22Rv1 (cell line): ENCODE results near the gene CD200R1L.
A peak's percentile ranks its signal among the peaks of the same experiment; 100 is the strongest.
"Not testable (repeated sequence)": the region's sequence is repeated elsewhere in the genome, so short reads cannot be mapped to it uniquely, and the experiment has no call there.

ENCODE experiments used
- H3K27ac ChIP-seq: fragments of 450-650 bp; 2 replicates; pipeline ENCODE4 v1.5.1; 2017
- ZFX ChIP-seq: fragments of 450-650 bp; IDR thresholded peaks from 2 replicates; pipeline ENCODE4 v1.6.1; 2017; ENCODE audit warnings: antibody characterized with exemption, borderline replicate concordance
- TF ChIP-seq, protein P1 (sequence below): fragments of 450-650 bp; IDR thresholded peaks from 2 replicates; pipeline ENCODE4 v1.5.1; 2017; ENCODE audit warnings: mild to moderate bottlenecking

Gene CD200R1L

DNA sequence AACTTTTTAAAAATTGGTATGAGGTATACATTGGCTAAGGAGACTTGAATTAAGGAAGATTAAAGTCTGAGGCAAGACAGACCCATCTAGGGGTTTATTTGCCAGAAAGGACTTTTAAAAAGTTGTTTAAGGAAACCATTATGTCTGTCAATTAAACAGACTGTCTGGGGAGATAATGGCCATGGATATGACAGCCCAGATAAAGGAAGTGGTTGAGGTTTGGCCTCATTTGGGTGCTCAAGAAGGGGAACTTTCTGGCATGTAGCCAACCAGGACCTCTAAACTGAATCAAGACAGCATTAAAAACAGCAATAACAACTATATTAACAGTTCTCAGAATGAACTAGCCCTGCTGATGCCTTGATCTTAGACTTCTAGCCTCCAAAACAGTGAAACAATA lies 9.9 kb upstream of the CD200R1L start:
- TF ChIP-seq ZFX, result no peak
- no peak overlapping the region for H3K27ac ChIP-seq

DNA sequence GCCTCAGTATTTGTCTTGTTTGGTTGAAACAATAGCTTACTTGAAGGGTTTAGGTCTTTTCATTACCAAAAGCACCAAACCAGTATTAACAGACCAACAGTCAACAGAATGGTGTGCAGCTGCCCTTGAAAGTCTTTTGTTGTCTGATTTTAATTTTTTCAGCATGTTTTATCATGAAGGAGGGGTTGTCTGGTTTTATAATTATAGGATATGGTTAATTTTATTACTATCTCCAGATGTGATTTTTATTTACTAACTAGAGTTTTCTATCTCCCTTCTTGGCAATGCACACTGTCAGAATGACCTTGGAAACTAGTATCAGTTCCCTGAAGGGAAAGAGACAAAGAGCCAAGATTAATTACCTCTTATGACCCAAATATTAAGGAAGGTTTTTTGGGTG lies 9.2 kb upstream of the CD200R1L start:
- TF ChIP-seq ZFX, result no peak
- H3K27ac ChIP-seq, result no peak overlapping the region

DNA sequence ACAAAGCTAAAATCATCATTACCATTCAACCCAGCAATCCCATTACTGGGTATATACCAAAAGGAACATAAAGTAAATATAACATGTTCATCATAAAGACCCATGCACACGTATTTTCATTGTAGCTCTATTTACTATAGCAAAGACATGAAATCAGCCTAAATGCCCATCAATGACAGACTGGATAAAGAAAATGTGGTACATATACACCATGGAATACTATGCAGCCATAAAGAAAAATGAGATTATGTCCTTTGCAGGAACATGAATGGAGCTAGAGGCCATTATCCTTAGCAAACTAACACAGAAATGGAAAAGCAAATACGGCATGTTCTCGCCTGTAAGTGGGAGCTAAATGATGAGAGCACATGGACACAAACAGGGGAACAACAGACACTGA lies 8.4 kb upstream of the CD200R1L start:
- not testable (repeated sequence) for H3K27ac ChIP-seq

DNA sequence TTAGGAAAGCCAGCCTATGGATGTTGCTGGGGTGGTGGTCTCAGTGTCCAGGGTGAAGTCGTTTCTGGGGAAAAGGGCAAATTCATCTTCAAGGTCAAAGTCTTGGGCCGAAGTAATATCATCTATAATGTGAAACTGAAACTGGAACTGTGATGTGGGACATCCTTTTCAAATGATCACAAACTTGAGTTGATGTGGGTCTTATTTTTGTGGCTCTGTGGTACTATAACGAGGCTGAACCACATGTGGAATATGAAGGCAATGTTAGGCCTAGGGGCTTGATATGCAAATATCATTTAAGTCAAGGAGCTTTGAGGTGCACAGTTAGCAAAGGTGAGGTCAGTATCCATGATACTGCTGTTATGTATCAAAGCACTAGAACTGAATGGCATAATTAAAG lies 1.5 kb upstream of the CD200R1L start:
- TF ChIP-seq, protein P1, sequence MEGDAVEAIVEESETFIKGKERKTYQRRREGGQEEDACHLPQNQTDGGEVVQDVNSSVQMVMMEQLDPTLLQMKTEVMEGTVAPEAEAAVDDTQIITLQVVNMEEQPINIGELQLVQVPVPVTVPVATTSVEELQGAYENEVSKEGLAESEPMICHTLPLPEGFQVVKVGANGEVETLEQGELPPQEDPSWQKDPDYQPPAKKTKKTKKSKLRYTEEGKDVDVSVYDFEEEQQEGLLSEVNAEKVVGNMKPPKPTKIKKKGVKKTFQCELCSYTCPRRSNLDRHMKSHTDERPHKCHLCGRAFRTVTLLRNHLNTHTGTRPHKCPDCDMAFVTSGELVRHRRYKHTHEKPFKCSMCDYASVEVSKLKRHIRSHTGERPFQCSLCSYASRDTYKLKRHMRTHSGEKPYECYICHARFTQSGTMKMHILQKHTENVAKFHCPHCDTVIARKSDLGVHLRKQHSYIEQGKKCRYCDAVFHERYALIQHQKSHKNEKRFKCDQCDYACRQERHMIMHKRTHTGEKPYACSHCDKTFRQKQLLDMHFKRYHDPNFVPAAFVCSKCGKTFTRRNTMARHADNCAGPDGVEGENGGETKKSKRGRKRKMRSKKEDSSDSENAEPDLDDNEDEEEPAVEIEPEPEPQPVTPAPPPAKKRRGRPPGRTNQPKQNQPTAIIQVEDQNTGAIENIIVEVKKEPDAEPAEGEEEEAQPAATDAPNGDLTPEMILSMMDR, result no peak
- TF ChIP-seq ZFX, result no peak
- H3K27ac ChIP-seq, result no peak overlapping the region

DNA sequence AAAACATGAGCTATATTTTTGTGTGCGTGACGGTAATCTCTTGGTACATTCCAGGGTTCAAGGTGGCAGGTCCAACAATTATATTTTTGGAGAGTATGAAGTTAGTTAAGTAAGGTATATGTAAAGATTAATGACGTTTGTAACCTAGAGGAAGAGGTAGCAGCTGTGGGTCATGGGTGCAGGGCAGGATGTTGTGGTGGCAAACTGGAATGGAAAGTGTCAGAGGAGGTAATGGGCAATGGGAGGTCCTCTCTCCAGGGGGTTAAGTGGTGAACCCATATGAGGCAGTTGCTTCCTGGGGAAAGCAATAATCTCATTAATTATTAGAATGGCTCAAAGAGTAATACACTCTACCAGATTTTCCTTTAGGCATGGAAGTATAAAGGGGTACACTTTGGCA lies 1.0 kb upstream of the CD200R1L start:
- TF ChIP-seq, protein P1, result no peak
- TF ChIP-seq ZFX, result no peak
- no peak overlapping the region for H3K27ac ChIP-seq

DNA sequence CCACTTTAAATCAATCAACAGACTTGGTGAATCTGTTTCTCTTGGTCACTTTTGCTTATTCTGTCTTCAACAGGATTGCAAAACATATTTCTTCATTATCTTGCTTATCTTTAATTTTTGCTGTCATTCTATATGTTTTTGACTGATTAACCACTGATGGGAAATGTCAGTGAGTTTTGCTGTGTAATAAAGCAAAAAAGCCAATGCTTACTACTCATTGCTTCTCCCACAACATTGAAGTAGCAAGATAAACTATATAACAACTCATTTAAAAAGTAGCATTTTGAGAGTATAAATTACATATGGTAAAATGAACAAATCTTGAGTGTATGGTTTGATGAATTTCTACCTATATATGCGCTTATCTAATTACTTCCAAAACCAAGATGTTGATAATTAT lies 892 bp downstream of the CD200R1L start:
- TF ChIP-seq, protein P1, result no peak
- TF ChIP-seq ZFX, result no peak
- no peak overlapping the region for H3K27ac ChIP-seq

DNA sequence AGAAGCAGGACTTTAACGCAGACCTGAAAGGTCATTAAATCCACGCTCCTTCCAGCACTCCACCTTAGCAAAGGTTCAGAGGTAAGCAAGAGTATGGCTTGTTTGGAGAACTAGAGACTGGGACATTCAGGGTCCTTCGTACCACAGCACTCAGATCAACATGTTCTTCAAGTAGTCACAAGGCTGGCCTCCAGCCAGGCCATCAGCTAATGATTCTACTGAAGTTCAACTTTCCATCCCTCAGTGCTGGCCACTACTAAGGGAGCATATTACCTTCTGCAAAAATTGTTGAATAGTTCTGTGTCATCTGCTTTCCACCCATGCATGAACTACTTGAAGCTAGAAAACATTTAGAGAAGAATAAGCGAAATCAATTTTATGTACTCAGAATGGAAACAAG lies 17.6 kb downstream of the CD200R1L start:
- TF ChIP-seq, protein P1, result no peak
- TF ChIP-seq ZFX, result no peak
- no peak overlapping the region for H3K27ac ChIP-seq

DNA sequence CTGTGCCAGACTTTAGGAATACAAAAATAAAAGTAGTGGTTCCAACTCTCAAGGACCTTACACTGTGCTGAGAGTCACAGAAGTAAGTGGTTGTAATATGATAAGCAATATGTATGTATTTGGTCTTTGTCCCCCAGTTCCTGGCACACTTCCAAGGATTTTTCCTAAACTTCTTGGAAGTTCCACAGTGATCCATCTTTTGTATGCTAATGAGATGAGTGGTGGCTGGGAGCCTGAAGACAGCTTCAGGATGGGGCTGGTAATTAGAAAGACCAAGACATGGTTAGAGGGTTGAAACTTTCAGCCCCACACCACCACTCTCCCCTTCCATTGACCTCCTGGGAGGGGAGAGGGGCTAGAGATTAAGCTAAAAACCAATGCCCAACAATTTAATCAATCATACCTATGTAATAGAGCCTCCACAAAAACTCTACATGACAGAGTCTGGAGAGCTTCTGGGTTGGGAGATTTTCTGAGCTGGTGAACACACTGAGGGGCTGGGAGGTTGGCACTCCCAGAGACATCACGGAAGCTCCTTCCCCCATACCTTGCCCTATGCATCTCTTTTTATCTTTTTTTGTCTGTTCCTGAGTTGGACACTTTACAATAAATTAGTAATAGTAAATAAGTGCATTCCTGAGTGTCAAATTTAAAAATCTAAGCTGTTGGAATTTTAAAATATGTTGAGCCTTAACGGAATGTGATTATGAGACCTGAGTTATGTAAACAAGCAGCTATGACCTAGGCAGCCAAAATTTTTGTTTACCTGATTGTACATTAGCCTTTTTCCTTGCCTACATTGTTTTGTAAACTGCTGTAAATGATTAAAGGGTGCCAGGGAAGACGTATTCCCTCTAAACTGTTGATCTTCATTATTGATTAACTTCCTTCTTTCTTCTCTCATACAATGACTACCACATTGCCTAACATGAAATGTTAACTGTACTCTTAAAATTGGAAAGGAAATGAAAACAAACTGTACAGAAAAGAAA lies 24.3 kb downstream of the CD200R1L start:
- H3K27ac ChIP-seq, result peak overlapping the region; percentile 42
- no peak for TF ChIP-seq ZFX
- TF ChIP-seq, protein P1, result no peak

DNA sequence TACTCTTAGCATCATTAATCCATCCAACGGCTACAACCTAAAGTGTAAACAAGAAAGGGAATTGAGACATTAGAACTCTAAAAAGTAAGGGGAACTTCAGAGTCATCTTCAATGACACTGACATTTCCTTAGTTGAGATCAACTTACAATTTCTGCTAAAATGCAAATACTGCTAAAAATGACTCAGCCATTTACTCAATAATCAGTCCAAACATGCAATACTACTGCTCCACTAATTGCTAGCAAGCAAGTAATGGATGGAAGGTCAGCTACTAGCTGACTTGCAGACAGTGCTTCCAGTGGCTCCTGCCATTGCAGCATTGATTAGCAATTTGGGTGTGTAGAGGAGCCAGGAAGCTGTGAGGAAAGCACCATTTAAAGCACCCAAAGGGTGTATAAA lies 28.4 kb downstream of the CD200R1L start:
- TF ChIP-seq, protein P1, result no peak
- no peak for TF ChIP-seq ZFX
- no peak overlapping the region for H3K27ac ChIP-seq
